Measurements from ENCODE around the gene PLEKHN1.

DNA sequence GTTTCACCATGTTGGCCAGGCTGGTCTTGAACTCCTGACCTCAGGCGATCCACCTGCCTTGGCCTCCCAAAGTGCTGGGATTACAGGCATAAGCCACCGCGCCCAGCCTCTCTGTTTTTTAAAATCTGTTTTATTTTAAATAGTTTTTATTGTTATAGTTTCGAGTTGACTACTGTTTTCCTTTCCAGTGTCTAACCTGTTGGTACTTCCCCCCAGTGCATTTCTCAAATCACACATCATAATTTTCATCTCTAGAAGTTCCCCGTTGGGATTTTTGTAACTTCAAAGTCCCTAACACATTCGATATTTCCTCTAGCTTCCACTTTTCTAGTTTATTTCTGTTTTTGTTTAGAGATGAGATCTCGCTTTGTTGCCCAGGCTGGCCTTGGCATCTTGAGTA is 26.1 kb downstream of the PLEKHN1 start:
- TF ChIP-seq ZNF274 (IDR thresholded peaks at IDR 0.05; ENCODE audit: low read depth, low read length) (no peak), SUZ12 (IDR thresholded peaks at IDR 0.05; ENCODE audit: extremely low read depth, insufficient read depth, insufficient read length) (no peak), YY1 (IDR thresholded peaks at IDR 0.05; ENCODE audit: insufficient read depth, insufficient read length) (no peak)

Measured in NT2/D1 (cell line).